Hepatocyte (in vitro differentiated cells): ENCODE data around the gene STX1A.

ENCODE experiments used
- CTCF ChIP-seq: fragments of 200-600 bp; sonication (generic); IDR thresholded peaks from 2 replicates; pipeline ENCODE4 v1.5.1; 2016; ENCODE audit warnings: antibody characterized with exemption, mild to moderate bottlenecking; ENCODE audit not compliant: poor library complexity
- EZH2 ChIP-seq: fragments of 200-600 bp; sonication (generic); IDR thresholded peaks from 2 replicates; pipeline ENCODE4 v1.6.1; 2016; ENCODE audit warnings: antibody characterized with exemption, mild to moderate bottlenecking, borderline replicate concordance
- EZH2phosphoT487 ChIP-seq: fragments of 200-600 bp; sonication (generic); IDR thresholded peaks from one replicate; pipeline ENCODE4 v1.6.1; 2018; ENCODE audit warnings: antibody characterized with exemption, mild to moderate bottlenecking, low read depth, moderate library complexity; ENCODE audit not compliant: unreplicated experiment, severe bottlenecking

DNA sequence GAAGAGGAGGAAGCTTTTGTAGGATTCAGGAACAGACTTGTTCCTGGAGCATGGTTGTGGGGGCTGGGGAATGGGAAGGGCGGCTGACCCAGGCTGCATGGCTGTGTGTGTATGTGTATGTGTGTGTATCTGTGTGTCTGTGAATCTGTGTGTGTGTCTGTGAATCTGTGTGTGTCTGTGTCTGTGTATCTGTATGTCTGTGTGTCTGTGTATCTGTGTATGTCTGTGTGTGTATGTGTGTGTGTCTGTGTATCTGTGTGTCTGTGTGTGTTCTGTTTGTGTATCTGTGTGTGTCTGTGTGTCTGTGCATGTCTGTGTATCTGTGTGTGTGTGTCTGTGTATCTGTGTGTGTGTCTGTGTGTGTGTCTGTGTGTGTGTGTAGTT lies 6.6 kb upstream of the STX1A start:
- TF ChIP-seq CTCF (no peak), EZH2 (no peak), EZH2phosphoT487 (no peak)
